Measurements from ENCODE around the gene SEMA3D. TPM values are rescaled to one million over a fixed set of nuclear protein-coding genes. Genes with fewer than 3 reads are reported as not detected.

Gene SEMA3D
- total RNA-seq, 4 donors from 2014 or later: 5.2 to 15.7 (median 6.2) TPM

DNA sequence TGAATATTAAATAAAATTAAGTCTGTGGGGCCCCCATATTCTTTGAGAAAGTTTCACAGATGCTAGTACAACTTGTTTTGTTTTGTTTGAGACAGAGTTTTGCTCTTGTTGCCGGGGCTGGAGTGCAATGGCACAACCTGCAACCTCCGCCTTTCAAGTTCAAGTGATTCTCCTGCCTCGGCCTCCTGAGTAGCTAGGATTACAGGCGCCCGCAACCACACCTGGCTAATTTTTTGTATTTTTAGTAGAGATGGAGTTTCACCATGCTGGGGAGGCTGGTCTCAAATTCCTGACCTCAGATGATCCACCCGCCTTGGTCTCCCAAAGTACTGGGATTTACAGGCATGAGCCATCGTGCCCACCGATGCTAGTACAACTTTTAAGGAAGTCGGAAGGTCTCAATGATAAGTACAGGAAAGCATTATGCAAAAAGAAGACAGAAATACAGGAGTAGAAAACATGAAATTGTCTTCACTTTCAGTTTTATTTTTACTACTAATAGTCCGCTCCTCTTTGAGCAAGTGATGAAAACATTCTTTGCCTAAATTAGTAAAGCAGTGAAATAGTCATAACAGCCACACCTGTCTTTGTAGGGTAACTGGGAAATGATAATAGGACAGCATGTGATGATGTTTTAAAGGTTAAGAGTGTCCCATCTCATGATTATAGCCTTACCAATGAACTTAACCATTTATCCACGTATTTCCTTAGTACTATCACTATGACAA, 147.5 kb downstream of the SEMA3D start:
- no peak for ATAC-seq (ENCODE audit: low FRiP score)
- no peak for DNase-seq (ENCODE audit: low spot score)
- TF ChIP-seq, protein P1, sequence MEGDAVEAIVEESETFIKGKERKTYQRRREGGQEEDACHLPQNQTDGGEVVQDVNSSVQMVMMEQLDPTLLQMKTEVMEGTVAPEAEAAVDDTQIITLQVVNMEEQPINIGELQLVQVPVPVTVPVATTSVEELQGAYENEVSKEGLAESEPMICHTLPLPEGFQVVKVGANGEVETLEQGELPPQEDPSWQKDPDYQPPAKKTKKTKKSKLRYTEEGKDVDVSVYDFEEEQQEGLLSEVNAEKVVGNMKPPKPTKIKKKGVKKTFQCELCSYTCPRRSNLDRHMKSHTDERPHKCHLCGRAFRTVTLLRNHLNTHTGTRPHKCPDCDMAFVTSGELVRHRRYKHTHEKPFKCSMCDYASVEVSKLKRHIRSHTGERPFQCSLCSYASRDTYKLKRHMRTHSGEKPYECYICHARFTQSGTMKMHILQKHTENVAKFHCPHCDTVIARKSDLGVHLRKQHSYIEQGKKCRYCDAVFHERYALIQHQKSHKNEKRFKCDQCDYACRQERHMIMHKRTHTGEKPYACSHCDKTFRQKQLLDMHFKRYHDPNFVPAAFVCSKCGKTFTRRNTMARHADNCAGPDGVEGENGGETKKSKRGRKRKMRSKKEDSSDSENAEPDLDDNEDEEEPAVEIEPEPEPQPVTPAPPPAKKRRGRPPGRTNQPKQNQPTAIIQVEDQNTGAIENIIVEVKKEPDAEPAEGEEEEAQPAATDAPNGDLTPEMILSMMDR (IDR thresholded peaks at IDR 0.05): no peak

GRCh38 chr7:85038466-85038865, 148.4 kb downstream of the SEMA3D start:
- DNase-seq (ENCODE audit: low spot score) (no peak), ATAC-seq (ENCODE audit: low FRiP score) (no peak)
- TF ChIP-seq, protein P1 (IDR thresholded peaks at IDR 0.05): no peak

- no peak for DNase-seq (ENCODE audit: low spot score)
- TF ChIP-seq, protein P1 (IDR thresholded peaks at IDR 0.05): no peak
- no peak for ATAC-seq (ENCODE audit: low FRiP score)
These were observed 153.6 kb downstream of the SEMA3D start for GRCh38 chr7:85033263-85033662.

DNA sequence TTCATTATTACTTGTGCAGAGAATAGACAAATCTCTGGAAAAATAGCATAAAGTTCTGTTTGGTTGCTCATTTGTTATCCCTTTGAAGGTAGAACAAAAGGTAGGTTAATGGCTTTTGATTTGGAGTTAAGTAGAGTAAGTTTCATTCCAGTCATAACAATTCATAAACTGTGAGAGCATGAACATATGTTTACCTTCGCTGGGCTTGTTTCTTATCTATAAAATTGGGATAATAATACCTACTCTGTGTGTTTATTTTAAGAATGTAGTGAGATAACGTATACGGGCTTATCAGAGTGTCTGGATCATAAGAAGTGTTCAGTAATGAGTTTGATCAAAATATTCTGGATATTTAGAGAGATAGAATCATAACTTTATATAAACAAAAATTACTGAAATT, 155.4 kb downstream of the SEMA3D start:
- ATAC-seq (ENCODE audit: low FRiP score) (no peak), DNase-seq (ENCODE audit: low spot score) (no peak)
- TF ChIP-seq, protein P1 (IDR thresholded peaks at IDR 0.05): no peak

GRCh38 chr7:85030893-85031292, 156.0 kb downstream of the SEMA3D start:
- DNase-seq (ENCODE audit: low spot score): no peak
- peak; percentile 28 for ATAC-seq (ENCODE audit: low FRiP score)
- TF ChIP-seq, protein P1 (IDR thresholded peaks at IDR 0.05): no peak

DNA sequence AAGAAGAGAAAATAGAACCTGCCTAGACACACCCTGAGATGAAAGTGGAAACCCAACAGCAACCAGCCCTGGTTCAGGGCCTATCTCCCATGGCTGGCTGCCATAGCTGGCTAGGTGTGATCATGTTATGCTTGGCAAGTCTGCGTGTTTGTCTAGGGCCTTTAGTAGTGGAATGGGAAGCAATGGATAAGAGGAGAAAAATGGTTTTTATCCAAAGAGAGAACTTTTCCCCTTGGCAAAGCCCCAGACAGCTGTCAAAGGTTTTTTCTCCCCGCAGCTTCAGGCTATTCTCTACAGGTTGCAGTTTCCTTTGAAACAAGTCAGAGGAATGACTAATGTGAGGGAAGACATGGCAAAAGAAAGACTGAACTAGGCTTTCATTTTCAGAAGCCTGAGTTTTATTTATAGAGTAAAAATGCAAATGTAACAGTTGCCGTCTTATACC, 161.5 kb downstream of the SEMA3D start:
- TF ChIP-seq, protein P1 (IDR thresholded peaks at IDR 0.05): no peak
- ATAC-seq (ENCODE audit: low FRiP score) (peak; percentile 75), DNase-seq (ENCODE audit: low spot score) (no peak)

- TF ChIP-seq, protein P1 (IDR thresholded peaks at IDR 0.05): no peak
- DNase-seq (ENCODE audit: low spot score) (no peak), ATAC-seq (ENCODE audit: low FRiP score) (no peak)
These were observed 162.9 kb downstream of the SEMA3D start for GRCh38 chr7:85023916-85024315.

Data from omental fat pad (tissue), 4 donors.